Esophagus squamous epithelium (tissue), 5 donors: ENCODE data around the gene CYB561. TPM values are rescaled to one million over a fixed set of nuclear protein-coding genes. Genes with fewer than 3 reads are reported as not detected.

Experiments
- DNase-seq: peaks from one replicate; lab custom pipeline; 2025; lab: John Stamatoyannopoulos, UW
- H3K27ac ChIP-seq, 4 donors: fragments of 200-600 bp; sonication (generic); one replicate each; pipeline ENCODE4 v1.5.1; 2016 to 2019; ENCODE audit warnings: mild to moderate bottlenecking in 1 of 4
- H3K27me3 ChIP-seq, 4 donors: fragments of 200-600 bp; sonication (generic); 1 replicate in 3 of 4; 2 replicates in 1 of 4; pipeline versions ENCODE4 v1.5.1 to v1.6.0; 2017 to 2021; ENCODE audit warnings: antibody characterized with exemption in 1 of 4
- H3K36me3 ChIP-seq, 3 donors: fragments of 200-600 bp; sonication (generic); one replicate each; pipeline ENCODE4 v1.5.1; 2016 to 2019
- H3K4me1 ChIP-seq, 3 donors: fragments of 200-600 bp; sonication (generic); one replicate each; pipeline ENCODE4 v1.5.1; 2017 to 2019
- H3K4me3 ChIP-seq, 4 donors: fragments of 200-600 bp; sonication (generic); 1 replicate in 3 of 4; 2 replicates in 1 of 4; pipeline ENCODE4 v1.5.1; 2016 to 2019; ENCODE audit warnings: mild to moderate bottlenecking in 2 of 4, moderate library complexity in 1 of 4
- H3K9me3 ChIP-seq, 3 donors: fragments of 200-600 bp; sonication (generic); one replicate each; pipeline ENCODE4 v1.5.1; 2016 to 2019
- POLR2A ChIP-seq, 4 donors: fragments of 450-650 bp; IDR thresholded peaks; one replicate each; pipeline ENCODE4 v1.6.1; 2017; ENCODE audit warnings: antibody characterized with exemption in 4 of 4, mild to moderate bottlenecking in 4 of 4, moderate library complexity in 3 of 4
- WGBS, 2 donors: methylation state at CpG; one replicate each; pipeline ENCODE4 v1.1.5; 2018; 5-methylcytosine and 5-hydroxymethylcytosine counted together
- intact Hi-C: fragments of 100-400 bp; cut with DNase I; formaldehyde crosslinking; loops from one replicate; pipeline ENCODE4 v1.15.0; 2022
- total RNA-seq, 4 donors: library from RNA; depleted of rRNA; stranded (reverse); fragments of >200 nt; gene quantifications; one replicate each; pipeline ENCODE4 v1.1.0, GENCODE V29; 2016
- TF ChIP-seq, protein P1 (sequence below), 6 experiments: fragments of 450-650 bp in 4 of 6; fragments of 200-600 bp in 2 of 6; sonication (generic) in 2 of 6; IDR thresholded peaks; one replicate each; pipeline ENCODE4 v1.5.1; 2016 to 2019; ENCODE audit warnings: antibody characterized with exemption in 6 of 6, mild to moderate bottlenecking in 4 of 6, moderate library complexity in 4 of 6
- donor health status: DM: yes; HTN: yes; CAD: no.

The CYB561 gene
- total RNA-seq, 4 donors from 2014 or later: 32.4 to 95.6 (median 42.4) TPM

DNA sequence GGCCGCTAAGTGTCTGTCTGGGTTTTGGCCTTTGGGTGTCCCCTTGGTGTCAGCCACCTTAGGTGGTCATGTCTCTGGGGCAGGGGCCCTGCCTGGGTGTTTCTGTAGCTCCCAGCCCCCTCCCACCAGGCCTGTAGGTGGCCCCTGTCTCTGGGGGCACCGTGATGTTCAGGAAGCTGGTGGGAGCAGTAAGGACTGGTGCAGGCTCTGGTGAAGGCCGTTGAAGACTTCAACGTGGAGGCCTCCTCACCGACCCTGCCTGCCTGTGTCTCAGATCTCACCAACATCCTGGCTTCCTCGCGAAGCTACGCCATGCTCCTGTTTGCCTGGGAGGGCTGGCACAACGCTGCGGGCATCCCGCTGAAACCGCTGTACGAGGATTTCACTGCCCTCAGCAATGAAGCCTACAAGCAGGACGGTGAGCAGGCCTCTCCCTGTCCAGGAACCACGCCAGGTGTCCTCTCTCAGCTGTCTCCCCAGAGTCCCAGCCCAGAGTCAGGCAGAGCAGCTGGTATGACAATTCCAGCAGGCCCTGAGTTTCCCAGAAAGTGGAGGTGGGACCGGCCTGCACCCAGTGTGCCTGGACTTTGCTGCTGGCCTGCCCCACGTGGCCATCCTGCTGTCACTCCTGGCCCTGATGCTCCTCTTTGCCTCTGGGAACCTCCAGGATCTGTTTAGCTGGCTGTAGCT, 33.5 kb upstream of the CYB561 start:
- no peaks in the 10 kb centered on the region for H3K9me3 ChIP-seq
- H3K27ac ChIP-seq: no peak overlapping the region
- no peaks in the 10 kb centered on the region for H3K36me3 ChIP-seq
- DNase-seq: no peak
- TF ChIP-seq POLR2A (IDR thresholded peaks at IDR 0.05): no peak
- TF ChIP-seq, protein P1, sequence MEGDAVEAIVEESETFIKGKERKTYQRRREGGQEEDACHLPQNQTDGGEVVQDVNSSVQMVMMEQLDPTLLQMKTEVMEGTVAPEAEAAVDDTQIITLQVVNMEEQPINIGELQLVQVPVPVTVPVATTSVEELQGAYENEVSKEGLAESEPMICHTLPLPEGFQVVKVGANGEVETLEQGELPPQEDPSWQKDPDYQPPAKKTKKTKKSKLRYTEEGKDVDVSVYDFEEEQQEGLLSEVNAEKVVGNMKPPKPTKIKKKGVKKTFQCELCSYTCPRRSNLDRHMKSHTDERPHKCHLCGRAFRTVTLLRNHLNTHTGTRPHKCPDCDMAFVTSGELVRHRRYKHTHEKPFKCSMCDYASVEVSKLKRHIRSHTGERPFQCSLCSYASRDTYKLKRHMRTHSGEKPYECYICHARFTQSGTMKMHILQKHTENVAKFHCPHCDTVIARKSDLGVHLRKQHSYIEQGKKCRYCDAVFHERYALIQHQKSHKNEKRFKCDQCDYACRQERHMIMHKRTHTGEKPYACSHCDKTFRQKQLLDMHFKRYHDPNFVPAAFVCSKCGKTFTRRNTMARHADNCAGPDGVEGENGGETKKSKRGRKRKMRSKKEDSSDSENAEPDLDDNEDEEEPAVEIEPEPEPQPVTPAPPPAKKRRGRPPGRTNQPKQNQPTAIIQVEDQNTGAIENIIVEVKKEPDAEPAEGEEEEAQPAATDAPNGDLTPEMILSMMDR (IDR thresholded peaks at IDR 0.05): no peak
- WGBS, 2 donors: 81 to 88% methylated on average over 4 to 12 of the region's 17 CpGs
- intact Hi-C loops: loop anchor here (5.0 kb wide), 1 partner anchor 52 kb away; no protein-coding TSS in a partner anchor
- peaks cover 0 to 71% (median 7%) of the 10 kb centered on the region in 4 donors for H3K27me3 ChIP-seq
- no peak overlapping the region for H3K4me3 ChIP-seq
- H3K4me1 ChIP-seq: peaks cover 19 to 50% (median 29%) of the 10 kb centered on the region in 3 donors

DNA sequence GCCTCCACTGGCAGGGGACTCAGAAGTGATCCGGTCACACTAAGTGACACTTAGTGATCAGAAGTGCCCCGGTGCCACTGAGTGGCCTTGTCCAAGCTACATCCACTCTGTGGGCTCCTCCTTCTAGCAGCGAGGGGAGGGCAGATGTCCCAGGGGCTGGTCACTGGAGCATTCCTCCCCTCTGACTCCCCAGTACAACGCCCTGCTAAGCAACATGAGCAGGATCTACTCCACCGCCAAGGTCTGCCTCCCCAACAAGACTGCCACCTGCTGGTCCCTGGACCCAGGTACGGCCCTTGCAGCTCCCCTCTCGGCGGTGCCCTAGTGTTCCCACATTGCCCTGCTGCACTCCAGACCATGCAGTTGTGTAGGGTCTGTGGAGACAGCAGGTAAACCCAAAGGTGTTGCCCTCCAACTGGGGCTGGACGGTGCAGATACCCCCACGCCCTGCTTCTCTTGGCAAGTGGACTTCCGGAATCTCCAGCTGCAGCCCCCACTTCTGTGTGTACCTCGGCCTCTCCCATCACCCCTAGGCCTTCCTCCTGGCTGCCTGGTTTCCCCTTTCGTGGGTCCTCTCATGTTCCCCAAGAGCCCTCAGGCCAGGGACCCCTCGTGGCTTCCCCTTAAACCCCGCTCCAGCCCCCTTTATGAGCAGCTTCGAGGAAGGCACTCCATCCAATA, 32.8 kb upstream of the CYB561 start:
- no peak overlapping the region for H3K4me3 ChIP-seq
- H3K27ac ChIP-seq: no peak overlapping the region

DNA sequence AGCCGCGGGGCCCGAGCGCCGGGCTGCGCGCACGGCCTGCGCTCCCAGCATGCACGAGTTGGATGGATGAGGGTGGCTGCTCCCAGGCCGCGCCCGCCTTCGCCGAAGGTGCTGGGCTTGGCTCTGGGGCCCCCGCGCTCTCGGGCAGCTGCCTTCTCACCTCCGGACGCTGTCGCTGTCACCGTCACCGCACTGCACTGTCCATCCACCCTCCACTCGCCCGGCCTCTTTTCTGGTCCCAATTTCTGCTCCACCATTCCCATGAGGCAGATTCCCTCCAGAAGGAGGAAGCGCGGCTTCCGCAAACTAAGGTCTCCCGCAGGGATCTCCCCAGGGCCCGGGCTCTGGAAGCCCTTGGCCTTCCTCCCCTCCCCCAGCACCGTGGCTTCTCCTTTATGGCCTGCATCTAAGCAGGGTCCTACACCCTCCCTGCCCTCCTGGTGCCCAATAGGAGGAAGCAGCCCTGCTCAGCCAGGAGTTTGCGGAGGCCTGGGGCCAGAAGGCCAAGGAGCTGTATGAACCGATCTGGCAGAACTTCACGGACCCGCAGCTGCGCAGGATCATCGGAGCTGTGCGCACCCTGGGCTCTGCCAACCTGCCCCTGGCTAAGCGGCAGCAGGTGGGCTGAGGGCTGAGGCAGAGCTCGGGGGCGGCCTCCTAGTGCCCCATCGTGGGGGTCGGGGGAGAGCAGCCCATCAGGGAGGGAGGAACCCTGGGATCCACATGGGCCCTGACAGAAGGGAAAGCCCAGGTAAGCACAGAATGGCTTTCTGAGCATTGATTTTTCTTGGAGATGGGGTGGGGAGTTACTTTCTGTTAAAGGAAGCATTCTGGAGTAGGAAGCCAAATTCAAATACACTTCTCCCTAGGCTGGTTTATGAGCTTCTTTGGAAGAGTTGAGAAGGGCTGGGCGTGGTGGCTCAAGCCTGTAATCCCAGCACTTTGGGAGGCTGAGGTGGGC, 31.7 kb upstream of the CYB561 start:
- Histone ChIP-seq H3K27ac (peak overlapping the region in 2 of 4 donors; percentile 11 to 57), H3K9me3 (no peaks in the 10 kb centered on the region), H3K27me3 (peaks cover 0 to 83% (median 7%) of the 10 kb centered on the region in 4 donors), H3K4me1 (peaks cover 19 to 50% (median 29%) of the 10 kb centered on the region in 3 donors), H3K36me3 (no peaks in the 10 kb centered on the region), H3K4me3 (peak overlapping the region; percentile 36 to 76 (median 50))
- TF ChIP-seq, protein P1 (IDR thresholded peaks at IDR 0.05): no peak
- no peak for TF ChIP-seq POLR2A (IDR thresholded peaks at IDR 0.05)
- intact Hi-C loops: no loop called here
- 8% methylated on average over 17 of the region's 44 CpGs; no CpG with 5 or more reads in 1 of the 2 donors for WGBS, 2 donors
- DNase-seq: no peak

More for the DNA sequence above, 32.8 kb upstream of the CYB561 start:
- no peak for DNase-seq
- WGBS, 2 donors: 27 to 60% methylated on average over 9 to 14 of the region's 16 CpGs
- peaks cover 0 to 75% (median 7%) of the 10 kb centered on the region in 4 donors for H3K27me3 ChIP-seq
- H3K9me3 ChIP-seq: no peaks in the 10 kb centered on the region
- H3K4me1 ChIP-seq: peaks cover 19 to 50% (median 29%) of the 10 kb centered on the region in 3 donors
- intact Hi-C loops: no loop called here
- TF ChIP-seq POLR2A (IDR thresholded peaks at IDR 0.05): no peak
- TF ChIP-seq, protein P1 (IDR thresholded peaks at IDR 0.05): peak; percentile 67 to 93 (median 82)
- no peaks in the 10 kb centered on the region for H3K36me3 ChIP-seq

DNA sequence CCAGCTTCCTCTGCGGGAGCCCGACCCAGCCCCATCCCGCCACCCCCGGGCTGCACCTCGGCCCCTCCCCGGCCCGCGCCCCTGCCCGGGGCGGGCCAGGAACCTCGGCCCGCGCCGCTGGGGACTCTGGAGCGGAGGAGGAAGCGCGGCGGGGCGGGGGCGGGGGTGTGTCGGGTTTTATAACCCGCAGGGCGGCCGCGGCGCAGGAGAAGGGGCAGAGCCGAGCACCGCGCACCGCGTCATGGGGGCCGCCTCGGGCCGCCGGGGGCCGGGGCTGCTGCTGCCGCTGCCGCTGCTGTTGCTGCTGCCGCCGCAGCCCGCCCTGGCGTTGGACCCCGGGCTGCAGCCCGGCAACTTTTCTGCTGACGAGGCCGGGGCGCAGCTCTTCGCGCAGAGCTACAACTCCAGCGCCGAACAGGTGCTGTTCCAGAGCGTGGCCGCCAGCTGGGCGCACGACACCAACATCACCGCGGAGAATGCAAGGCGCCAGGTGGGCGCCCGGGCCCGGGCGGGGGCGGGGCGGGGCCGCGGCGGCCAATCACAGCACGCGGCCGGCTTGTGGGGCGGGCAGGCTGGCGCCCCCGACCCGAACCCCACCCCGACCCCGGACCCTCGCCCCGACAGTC, 30.9 kb upstream of the CYB561 start, which contains the start of gene ACE:
Gene ACE, plus strand, starts transcription at position 208 of the 626 bp plus-strand sequence. Its CDS starts 34 bp downstream, at position 242.
- no peak for DNase-seq
- peak within 1 kb of the TSS in 3 of 4 donors; percentile 11 to 57 (median 34) for H3K27ac ChIP-seq
- no CpG with 5 or more reads among the region's 78 CpGs for WGBS, 2 donors
- H3K4me1 ChIP-seq: peaks cover 19 to 50% (median 29%) of the 10 kb centered on the region in 3 donors
- H3K4me3 ChIP-seq: peak within 1 kb of the TSS; percentile 36 to 76 (median 50)
- intact Hi-C loops: no loop called here
- peaks cover 0 to 84% (median 7%) of the 10 kb centered on the region in 4 donors for H3K27me3 ChIP-seq
- TF ChIP-seq POLR2A (IDR thresholded peaks at IDR 0.05): no peak
- TF ChIP-seq, protein P1 (IDR thresholded peaks at IDR 0.05): peak in 1 of 6 experiments; percentile 9
- no peaks in the 10 kb centered on the region for H3K9me3 ChIP-seq
- no peaks in the 10 kb centered on the region for H3K36me3 ChIP-seq
